HG02610 (cell line): ENCODE results near the gene ATP6V0B.

Experiments used
- ATAC-seq: cut with Tn5 transposase; IDR thresholded peaks from one replicate; pipeline ENCODE4 v1.9.1; 2021; ENCODE audit warnings: mild to moderate bottlenecking, moderate library complexity; ENCODE audit not compliant: unreplicated experiment

ATP6V0B gene

GRCh38 chr1:43999455-43999854, 24.7 kb downstream of the ATP6V0B start:
- ATAC-seq: no peak

- no peak for ATAC-seq
Observed at GRCh38 chr1:44000122-44000665, 25.4 kb downstream of the ATP6V0B start.

- no peak for ATAC-seq
Observed at GRCh38 chr1:44002165-44002564, 27.4 kb downstream of the ATP6V0B start.

GRCh38 chr1:44002606-44003157, 27.9 kb downstream of the ATP6V0B start:
- ATAC-seq: no peak

- no peak for ATAC-seq
Observed at GRCh38 chr1:44008259-44008658, 33.5 kb downstream of the ATP6V0B start.

GRCh38 chr1:44010935-44011471, 36.2 kb downstream of the ATP6V0B start:
- ATAC-seq: no peak

- no peak for ATAC-seq
Observed at GRCh38 chr1:44012404-44012803, 37.6 kb downstream of the ATP6V0B start.

- ATAC-seq: no peak
Observed at GRCh38 chr1:44012941-44013609, 38.3 kb downstream of the ATP6V0B start.

- ATAC-seq: no peak
Observed at GRCh38 chr1:44013949-44014348, 39.2 kb downstream of the ATP6V0B start.

GRCh38 chr1:44014365-44015104, 39.8 kb downstream of the ATP6V0B start:
- ATAC-seq: no peak

GRCh38 chr1:44015206-44015605, 40.4 kb downstream of the ATP6V0B start:
- no peak for ATAC-seq

GRCh38 chr1:44016041-44016889, 41.5 kb downstream of the ATP6V0B start:
- no peak for ATAC-seq

- ATAC-seq: no peak
Observed at GRCh38 chr1:44016890-44017400, 42.2 kb downstream of the ATP6V0B start.

- ATAC-seq: no peak
Observed at GRCh38 chr1:44019466-44019948, 44.7 kb downstream of the ATP6V0B start.

- no peak for ATAC-seq
Observed at GRCh38 chr1:44020464-44020863, 45.7 kb downstream of the ATP6V0B start.

- ATAC-seq: no peak
Observed at GRCh38 chr1:44021156-44021555, 46.4 kb downstream of the ATP6V0B start.

GRCh38 chr1:44021581-44022321, 47.0 kb downstream of the ATP6V0B start:
- ATAC-seq: no peak

- no peak for ATAC-seq
Observed at GRCh38 chr1:44024031-44024902, 49.5 kb downstream of the ATP6V0B start.
